Anterior cingulate cortex (tissue), 58 donors: Measurements from ENCODE around the gene HMCES.
A peak's percentile ranks its signal among the peaks of the same experiment; 100 is the strongest.

Experiments
- DNase-seq, 58 donors: peaks; one replicate each; lab custom pipeline; 2025; lab: John Stamatoyannopoulos, UW

The HMCES gene

DNA sequence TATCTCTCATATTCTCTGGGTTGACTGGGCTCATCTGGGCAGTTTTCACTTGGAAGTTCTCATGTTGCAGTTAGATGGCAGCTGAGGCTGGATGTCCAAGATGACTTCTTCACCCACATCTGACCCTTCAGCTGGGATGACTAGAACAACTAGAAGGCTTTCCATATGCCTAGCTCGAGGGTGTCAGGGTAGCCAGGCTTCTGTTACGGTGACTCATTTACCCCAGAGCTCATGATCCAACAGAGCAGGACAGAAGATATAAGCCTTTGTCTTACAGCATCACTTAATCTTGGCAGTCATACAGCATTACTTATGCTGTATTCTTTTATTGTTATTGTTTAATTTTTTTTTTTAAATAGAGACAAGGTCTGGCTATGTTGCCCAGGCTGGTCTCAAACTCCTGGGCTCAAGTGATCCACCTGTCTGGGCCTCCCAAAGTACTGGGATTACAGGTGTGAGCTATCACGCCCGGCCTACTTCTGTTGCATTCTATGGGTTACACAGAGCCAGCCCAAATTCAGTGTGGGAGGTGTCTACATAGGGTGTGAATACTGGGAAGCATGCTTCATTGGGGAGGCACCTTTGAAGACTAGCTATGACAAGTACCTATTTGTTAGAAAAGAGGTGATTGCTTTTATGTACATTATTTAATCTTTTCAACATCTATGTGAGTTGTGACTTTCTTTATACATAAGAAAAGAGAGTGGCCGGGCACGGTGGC lies 10.7 kb downstream of the HMCES start:
- DNase-seq = no peak

- no peak for DNase-seq
Observed at GRCh38 chr3:129291236-129291886, 12.7 kb downstream of the HMCES start.

GRCh38 chr3:129295286-129295685 lies 16.6 kb downstream of the HMCES start:
- no peak for DNase-seq

DNA sequence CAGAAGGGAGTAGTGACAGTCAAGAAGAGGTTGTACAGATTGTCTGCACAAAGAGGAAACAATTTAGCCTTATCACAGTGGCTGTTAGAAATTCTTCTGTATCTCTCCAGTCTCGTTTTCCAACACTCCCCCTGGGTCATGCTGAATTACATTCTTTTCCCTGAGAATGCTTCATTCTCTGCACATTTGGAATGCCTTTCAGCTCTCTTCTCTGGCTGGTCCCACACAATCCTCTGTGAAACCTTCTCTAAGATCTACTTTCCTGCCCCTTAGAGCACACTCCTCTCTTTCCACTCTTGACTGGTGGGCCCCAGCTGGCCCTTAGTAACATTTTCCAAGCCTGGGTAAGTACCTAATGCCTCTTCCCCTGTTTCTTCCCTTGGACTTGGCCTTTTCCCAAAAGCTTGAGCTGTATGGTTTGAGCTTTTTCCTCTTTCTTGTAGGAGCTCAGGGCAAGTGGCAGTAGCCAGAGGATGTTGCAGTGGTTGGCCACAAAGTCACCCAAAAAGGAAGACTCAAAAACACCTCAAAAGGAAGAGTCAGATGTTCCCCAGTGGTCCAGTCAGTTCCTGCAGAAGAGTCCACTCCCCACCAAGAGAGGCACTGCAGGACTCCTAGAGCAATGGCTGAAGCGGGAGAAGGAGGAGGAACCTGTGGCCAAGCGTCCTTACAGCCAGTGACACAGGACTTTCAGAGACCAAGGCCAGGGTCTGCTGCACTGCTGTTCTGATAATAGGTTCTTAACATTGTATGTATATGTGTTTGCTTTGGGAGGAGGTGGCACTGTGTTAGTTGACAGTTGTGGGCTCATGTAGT lies 25.7 kb downstream of the HMCES start:
- no peak for DNase-seq

DNA sequence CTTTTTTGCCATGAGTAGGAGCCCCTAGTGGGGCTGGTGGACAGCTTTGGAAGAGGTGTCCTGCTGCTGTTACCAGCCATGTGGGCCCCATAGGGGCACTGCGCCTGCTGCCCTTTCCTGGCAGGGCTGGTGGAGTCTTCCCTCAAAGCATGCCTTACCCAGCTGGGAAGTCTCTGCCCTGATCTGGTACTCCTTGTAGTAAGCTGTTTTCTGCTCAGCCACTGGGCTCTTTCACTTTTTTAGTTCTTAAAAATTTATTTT lies 26.2 kb downstream of the HMCES start:
- DNase-seq = no peak

GRCh38 chr3:129305592-129306091 lies 27.0 kb downstream of the HMCES start:
- DNase-seq = peak in 49 of 58 donors; percentile 12 to 72 (median 46)

DNA sequence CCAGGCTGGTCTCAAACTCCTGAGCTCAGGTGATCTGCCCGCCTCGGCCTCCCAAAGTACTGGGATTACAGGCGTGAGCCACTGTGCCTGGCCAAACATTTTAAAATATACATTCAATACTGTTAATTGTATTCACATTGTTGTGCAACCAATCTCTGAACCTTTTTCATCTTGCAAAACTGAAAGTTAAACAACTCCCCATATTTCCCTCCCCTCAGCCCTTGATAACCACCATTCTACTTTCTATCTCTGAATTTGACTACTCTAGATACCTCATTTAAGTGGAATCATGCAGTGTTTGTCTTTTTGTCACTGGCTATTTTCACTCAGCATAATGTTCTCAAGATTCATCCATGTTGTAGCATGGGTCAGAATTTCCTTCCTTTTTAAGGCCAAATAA lies 30.0 kb downstream of the HMCES start:
- no peak for DNase-seq

GRCh38 chr3:129310111-129311011 lies 31.7 kb downstream of the HMCES start:
- DNase-seq = no peak

- no peak for DNase-seq
Observed at GRCh38 chr3:129311054-129311902, 32.6 kb downstream of the HMCES start.

GRCh38 chr3:129312021-129312639 lies 33.5 kb downstream of the HMCES start:
- DNase-seq = no peak

DNA sequence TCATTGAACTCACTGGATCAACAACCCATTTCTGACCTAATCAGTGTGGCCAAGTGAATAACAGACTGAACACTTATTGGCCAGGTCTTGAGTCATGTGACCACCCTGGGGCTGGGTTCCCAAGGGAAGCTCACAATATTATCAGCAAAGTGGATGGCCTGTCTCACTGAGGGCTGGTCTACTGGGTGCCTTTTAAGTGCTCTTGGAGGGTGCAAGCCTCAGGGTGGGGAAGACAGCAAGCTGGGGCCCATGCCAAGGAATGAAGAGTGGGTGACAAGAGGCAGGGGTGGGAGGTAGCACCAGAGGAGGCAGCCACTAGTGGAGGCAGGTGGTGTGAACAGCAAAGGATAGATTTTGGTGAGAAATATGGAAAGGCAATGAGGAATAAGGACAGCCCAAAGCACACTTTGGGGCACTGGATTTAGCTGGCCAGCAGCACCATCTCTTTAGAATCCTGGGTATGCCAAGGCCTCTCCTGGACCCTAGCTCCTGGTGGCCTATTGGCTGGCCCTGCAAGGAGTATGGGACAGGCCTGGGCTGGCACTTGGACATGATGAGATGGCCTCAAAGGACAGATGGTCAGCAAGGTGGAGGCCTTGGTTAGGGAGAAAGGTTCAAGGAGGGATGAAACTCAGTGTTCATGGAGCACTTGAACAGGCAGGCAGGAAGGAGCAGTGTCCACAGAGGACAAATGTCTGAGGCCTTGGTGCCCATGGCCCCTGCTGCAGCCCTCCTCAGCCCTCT lies 34.2 kb downstream of the HMCES start:
- DNase-seq = no peak

DNA sequence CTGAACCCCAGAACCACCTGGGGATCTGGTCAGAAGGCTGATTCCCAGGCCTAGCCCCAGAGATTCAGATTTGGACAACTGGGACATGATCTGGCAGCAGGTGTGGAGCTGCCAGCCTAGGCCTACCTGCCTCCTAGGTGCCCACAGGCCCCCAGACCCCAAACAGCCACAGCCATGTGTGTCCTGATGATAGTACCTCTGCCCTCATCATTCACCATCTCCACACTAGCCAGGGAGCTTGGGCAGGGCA lies 34.7 kb downstream of the HMCES start:
- no peak for DNase-seq

- DNase-seq = no peak
Observed at GRCh38 chr3:129313665-129314385, 35.2 kb downstream of the HMCES start.

DNA sequence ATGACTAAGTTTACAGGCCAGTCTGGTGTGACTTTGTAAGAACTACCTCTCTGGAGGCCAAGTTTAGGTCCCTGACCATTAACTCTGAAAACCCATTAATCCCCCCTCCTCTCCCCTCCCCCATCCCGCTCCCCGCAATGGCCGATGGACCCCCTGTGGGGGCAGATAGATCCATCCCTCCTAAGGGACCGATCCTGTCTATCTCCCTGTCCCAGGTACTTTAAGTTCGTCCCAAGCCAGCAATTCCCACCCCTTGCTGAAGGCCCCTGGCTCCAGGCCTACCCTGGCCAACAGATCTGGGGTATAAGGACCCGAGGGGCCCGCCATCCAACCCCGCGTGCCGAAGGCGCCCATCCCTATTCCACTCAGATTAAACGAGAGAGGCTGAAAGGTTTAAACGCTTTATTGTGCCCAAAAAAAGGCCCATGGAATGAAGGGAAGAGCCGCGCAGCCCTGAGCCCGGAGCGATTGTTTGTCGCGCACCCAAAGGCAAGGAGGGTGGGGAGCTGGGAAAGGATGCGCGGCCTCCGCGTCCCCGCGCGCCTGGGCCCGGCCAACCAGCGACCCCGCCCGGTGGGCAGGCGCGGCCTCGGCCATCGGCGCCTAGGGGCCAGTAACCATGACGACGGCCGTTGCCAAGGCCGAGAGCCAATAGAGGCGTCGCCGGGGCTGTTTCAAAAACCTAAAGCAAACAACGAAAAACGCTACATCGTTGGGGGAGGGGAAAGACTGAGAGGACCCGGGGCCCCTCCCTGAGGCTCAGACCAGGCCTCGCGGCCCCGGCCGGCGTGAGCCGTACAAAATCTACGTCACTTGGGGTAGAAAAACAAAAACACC lies 35.9 kb downstream of the HMCES start:
- peak in 57 of 58 donors; percentile 30 to 89 (median 74) for DNase-seq

DNA sequence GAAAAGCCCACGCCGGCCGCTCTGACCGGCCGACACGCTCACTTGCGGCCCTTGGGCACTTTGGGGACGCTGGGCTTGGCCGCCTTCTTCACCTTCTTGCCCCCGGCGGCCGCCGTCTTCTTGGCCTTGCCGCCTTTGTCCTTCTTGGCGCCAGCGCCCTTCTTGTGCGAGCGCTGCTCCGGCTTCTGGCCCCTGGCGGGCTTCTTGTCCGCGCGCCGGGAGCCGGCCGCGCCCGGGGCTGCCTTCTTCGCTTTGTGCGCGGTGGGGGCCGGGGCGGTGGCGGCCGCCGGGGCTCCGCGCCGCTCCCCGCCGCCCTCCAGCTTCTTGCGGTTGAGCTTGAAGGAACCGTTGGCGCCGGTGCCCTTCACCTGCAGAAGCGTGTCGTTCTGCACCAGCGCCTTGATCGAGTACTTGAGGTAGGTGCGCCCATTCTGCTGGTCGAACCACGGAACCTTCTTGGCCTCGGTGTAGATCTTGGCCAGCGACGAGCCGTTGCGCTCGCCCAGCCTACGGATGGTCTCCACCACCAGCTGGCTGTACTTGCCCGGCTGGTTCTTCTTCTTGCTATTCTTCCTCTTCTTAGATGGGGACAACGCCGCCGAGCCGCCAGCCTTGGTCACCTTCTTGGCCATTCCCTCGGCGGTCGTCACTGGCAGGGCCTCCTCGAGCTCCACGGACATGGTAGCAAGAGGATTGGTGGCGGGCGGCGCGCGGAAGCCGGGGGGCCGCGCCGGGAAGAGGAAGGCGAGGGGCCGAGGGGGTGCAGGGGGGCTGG lies 36.7 kb downstream of the HMCES start:
- peak in 17 of 58 donors; percentile 12 to 63 (median 45) for DNase-seq

DNA sequence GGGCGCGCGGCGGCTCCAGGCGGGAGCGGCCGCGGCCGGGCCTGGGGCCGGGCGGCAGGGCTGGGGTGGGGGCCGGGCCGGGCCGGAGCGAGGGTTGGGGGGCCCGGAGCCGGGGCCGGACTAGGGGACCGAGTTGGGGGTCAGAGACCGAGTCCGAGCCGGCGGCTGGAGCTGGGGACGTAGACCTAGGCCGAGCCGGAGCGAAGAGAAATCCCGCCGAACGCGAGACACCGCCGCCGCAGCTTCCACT lies 37.3 kb downstream of the HMCES start:
- no peak for DNase-seq
